LoVo (cell line): Measurements from ENCODE around the gene IPPK.

ENCODE experiments used
- DNase-seq: peaks from one replicate; pipeline ENCODE4 v3.0.0-alpha.2; 2016; ENCODE audit warnings: low spot score

The IPPK gene

DNA sequence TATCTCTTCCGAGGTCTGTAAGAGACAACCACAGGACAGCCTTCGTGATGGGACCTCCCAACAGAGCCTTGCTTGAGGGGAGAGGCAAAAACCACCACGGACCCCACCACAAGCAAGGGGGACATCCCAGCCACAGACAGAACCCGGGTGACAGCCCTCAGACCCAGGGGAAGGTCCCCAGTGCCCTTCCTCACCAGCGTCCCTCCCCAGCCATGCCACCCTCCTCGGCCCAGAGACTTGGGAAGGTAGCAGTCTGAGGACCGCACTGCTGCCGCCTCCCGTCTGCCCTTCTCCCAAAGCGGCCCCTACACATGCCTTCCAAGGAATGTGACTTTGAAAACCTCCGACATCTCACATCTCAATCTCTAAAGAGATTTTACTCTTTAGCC, 13.4 kb downstream of the IPPK start:
- DNase-seq: no peak

DNA sequence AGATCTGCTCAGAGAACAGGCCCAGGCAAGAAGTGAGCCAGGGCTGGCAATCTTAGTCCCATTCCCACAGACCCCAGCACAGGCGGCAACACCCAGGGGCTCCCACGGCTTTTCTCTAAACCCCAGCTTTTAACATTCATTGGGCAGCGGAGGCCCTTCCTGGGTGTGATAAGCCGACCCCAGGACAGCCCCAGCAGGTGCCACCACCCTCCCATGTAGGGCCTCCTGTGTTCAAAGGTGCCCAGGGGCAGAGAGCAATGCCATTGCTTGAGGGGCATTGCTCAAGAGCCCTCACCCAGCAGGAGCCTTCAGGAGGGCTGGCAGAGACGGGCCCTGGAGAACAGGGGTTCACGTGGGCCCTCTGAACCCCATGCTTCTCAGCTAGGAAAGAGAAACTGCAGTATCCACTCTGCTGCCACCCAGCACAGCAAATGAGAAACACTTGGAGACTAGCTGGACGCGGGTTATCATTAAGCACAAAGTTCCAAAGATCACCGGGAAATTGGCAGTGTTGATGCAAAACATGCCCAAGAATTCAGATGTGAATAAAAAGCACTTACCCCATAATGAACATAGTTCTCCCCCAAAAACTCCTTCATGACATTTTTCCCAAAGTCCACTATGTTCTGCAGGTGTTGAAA, 13.9 kb downstream of the IPPK start:
- no peak for DNase-seq

DNA sequence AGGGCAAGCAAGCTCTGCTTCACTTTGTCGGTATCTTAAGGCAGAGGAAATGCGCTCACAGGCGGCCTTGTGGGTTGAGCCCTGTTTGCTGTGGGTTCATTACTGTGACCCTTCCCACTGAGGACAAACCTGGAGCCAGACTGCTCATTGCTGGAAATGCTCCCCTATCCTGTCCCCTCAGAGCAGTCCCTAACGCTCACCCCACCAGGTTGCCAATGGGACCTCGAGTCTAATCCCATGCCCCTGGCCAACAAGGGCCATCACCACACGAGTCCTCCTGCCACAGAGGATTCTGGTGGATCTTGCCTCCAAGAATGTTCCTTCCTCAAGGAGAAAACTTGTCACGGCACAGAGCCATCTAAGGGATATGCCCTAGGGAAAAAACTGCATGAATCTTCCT, 14.6 kb downstream of the IPPK start:
- no peak for DNase-seq

DNA sequence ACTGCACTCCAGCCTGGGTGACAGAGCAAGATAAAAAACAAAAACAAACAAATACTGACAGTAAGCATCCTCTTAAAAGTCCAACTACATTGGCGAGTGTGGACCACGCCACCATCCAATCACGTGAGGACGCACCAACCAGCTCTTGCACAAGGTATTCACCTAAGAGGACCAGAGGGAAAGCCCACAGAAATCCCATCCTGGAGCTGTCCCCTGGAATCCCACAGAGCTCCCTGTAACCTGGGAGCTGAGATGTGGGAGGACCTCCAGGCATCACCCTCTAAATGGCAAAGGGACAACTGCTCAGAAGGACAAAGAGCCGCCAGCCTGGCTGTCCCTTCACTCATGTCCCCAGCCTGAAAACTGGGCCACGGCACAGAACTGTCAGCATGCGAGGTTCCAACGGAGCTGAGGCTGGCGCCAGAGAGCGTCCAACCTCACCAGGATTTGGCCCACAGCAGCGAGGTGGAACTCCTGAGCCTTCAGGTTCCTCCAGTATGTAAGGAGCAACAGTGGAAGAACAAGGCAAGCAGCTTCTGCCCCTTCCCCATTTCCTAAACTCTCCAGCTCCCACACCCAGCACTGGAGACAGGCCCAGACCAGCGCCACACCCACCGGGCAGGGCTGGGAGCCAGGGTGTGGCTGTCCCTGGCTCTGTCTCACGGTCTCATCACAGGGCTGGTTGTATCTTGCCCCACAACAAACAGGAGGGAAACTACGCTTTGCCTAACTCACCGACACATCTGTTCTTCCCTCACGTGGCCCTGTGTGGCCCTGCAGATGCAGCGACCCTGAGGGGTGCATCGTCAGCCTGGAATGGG, 15.2 kb downstream of the IPPK start:
- no peak for DNase-seq

DNA sequence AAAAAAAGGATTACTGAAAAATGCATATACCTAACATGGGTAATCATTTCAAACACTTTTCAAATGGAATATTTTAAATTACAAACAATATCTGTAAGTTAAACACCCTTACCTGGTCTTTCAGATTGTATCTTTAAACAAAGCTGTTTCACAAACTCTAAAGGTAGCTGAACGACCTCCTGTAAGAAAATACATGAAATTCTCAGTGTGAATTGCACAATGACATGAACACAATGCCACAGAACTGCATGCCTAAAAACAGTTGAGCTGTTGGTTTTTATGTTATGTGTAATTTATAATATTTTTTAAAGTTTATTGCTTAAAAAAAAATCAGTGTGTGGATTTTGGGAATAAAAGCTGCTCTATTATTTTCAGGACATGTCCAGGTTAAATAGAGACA, 17.5 kb downstream of the IPPK start:
- DNase-seq: no peak

DNA sequence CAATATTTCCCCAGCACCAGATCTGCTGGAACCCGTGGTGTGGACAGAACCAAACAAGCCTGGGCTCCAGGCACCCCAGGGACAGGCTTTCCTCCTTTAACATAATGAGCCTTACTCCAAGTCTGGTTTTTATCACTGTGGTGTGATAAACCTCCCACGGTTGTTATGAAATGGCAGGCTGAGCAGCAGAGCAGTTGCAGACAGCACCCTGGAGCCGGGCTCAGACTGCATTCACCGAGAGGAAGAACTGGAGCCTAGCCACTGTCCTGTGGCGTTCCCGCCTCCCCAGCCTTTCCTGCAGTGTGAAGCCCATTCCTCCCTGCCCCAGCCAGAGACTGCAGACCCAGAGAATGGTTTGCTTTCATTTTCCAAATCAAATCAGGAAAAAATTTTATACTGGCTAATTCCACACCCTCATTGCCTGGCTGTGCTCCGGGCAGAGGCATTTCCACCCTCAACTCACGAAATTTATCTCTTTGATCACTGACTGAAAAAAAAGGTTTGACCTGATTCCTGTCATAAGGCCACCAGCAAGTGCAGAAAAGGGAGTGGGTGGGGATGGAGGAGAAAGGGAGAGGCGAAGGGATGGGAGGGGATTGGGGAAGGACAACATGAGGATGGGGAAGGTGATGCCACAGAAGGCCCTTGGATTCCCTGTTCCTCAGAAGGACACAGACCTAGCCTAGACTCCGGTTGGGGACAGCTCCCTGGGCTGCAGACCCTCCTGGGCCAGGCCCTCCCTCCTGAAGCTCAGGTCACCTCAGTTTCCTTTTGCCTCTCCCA, 18.9 kb downstream of the IPPK start:
- no peak for DNase-seq

DNA sequence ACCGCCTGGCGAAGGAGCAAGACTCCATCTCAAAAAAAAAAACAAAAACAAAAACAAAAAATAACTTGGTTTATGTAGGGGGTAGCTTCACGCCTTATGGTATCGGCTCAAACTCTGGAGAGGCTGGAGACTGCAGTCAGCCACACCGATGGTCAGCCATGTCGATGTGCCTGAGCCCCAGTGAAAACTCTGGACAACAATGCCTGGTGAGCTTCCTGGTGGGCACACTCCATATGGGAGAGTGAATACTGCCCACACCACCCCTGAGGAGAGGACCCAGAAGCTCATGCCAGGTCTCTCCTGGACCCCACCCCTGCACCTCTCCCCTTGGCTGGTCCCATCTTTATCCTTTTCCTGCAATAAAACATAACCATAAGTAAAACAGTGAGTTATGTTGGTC, 19.6 kb downstream of the IPPK start:
- no peak for DNase-seq

DNA sequence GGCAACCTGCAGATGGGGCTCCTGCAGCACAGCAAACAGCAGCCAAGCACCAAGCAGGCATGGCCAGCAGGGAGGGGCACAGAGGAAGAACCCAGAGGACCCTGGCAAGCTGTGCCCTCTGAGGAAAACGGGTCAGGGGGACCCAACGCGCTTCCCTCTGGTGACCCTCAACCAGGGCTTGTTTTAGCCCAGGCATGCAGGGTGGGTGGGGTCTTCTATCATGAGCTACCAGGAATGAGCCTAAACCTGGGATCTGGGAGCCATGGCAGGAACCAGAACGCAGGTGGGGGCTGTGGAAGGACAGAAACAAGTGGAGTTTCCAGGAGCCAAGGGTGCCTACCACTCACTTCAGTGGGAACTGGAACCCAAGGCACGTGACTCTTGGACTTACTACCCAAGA, 20.9 kb downstream of the IPPK start:
- DNase-seq: no peak

DNA sequence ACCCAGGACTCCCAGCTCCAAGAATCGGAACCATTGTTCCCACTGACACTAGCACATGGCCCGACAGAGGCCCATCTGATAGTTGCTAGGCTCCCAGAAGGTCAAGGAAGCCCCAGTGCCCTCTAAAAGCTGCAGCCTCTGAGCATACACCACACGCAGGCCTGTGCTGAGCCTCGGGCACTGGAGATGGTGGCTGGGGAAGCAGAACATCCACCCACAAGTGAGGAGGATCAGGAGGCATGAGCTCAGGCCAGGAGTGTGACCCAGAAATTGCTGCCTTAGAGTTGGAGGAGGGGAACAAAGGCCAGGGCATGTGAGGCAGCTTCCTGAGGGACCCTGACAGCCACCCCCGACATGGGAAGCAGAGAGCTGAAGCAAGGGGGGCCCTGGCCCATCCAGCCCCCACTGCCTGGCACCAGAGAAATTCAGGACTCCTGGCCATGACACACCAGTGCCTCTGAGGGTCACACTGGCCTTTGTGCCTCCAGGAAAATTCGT, 21.4 kb downstream of the IPPK start:
- no peak for DNase-seq

DNA sequence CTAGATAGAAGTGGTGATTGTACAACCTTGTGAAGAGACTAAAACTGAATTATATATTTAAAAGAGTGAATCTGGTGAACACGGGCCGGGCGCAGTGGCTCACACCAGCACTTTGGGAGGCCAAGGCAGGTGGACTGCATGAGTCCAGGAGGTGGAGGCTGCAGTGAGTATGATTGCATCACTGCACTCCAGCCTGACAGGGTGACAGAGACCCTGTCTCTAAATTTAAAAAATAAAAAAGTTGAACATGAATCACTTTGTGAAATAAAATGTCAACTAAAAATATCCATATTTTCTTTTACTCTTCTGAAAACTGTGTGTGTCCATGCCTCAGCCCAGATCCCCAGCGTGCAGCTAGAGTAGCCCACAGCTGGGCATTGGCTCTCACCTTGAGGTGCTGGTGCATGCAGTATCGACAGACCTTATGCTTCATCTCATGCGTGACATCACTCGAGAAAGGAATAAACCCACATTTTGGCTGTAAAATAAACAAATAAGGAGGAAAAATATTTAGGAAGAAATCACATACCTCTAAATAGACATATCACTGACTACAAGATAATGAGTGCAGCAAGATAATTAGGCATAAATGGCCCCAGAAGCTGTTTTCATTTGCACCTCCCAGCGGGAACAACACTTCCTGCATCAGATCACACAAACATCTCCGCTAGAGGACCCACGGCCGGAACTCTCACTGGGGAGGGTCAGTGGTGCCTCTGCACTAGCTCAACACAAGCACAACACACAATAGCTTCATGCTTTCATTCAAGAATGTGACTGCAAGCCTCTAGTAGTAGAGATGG, 22.1 kb downstream of the IPPK start:
- no peak for DNase-seq

DNA sequence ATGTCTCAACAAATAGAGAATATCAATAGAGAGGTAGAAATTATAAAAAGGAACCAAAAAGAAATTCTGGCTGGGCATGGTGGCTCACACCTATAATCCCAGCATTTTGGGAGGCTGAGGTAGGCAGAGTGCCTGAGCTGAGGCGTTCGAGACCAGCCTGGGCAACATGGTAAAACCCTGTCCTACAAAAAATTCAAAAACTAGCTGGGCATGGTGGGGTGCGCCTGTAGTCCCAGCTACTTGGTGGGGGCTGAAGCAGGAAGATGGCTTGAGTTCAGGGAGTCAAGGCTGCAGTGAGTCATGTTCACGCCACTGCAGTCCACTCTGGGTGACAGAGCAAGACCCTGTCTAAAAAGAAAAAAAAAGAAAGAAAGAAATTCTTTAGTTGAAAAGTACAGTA, 24.9 kb downstream of the IPPK start:
- no peak for DNase-seq

DNA sequence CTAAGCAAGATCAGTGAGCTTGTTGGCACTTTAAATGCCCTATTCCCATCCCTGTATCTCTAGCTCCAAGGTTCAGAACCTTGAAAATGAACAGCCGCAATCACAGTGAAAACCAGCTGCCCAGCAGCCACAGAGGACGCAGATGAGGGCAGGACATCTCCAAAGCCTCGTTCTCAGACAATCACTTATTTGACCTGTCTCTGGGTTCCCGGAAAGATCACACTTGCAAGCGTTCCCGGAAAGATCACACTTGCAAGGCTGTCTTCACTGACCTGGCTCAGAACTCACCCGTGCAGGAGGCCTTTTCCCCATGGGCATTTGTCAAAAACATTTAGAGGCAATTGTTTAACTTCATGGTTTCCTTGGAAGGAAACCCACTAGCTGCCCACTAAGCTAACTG, 25.7 kb downstream of the IPPK start:
- no peak for DNase-seq

DNA sequence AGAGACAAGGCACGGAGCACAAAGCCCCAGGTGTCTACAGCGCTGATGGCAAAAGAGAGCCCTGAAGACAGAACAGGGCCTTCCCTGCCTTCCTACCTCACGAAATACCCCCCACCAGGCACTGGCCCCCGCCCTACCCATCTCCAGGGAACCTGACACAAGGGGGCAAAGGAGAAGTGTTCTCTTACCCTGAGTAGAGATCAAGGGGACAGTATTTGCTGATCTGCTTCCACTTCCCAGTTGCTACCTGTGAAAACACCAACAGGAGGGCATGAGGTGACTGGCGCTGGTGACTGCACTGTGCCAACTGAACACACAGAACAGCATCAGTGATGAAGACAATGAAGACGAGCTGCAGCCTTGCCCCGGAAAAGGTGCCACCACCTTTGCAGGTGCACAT, 27.4 kb downstream of the IPPK start:
- no peak for DNase-seq

DNA sequence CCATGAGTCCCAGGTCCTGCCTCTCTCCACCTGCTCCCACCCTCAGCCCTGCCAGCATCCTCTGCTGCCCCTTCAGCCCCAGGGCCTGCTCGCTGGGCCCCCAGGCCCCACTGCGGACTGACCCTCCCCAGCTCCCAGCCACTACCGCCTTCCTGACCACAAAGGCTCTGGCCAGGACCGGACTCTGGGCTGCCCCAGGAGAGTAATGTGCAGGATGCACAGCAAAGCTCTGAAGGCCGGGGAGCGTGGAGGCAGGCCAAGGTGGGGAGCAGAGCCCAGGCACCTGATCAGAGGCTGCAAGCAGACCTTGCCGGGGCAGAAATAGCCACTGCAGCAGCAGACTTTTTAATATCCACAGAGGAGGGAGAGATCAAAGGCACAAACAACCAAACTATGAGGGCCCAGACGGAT, 27.9 kb downstream of the IPPK start:
- no peak for DNase-seq

DNA sequence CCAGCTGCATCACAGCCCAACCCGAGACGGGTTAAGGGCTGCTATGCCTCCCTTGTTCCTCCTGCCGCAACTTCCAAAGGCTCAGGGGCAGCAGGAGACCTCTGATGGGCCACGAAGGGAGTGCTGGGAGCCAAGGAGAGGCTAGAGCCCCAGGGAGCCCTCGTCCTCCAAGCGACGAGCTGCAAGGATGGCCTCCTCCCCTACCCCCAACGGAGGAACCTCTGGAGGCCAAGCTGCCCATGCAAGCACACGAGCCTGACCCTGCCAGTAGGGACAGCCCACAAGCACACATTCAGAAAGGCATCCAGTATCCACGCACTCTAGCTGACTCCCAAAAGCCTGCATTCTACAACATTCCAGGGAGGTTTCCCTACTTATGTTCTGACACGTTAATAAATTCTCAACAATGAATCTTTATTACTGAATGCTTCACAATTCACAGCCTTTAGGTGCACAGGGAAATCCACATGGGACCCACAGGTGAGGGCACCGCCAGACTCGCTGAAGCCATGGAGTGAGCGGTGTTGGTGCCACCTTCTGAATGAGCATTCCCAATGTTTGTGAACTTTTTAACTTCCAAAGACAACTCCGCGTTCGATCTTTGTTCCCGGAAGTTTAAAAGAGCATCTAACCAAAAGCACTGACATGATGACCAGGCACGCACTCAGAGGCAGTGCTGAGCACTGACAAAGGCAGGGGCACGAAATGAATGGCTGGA, 28.7 kb downstream of the IPPK start:
- DNase-seq: no peak

DNA sequence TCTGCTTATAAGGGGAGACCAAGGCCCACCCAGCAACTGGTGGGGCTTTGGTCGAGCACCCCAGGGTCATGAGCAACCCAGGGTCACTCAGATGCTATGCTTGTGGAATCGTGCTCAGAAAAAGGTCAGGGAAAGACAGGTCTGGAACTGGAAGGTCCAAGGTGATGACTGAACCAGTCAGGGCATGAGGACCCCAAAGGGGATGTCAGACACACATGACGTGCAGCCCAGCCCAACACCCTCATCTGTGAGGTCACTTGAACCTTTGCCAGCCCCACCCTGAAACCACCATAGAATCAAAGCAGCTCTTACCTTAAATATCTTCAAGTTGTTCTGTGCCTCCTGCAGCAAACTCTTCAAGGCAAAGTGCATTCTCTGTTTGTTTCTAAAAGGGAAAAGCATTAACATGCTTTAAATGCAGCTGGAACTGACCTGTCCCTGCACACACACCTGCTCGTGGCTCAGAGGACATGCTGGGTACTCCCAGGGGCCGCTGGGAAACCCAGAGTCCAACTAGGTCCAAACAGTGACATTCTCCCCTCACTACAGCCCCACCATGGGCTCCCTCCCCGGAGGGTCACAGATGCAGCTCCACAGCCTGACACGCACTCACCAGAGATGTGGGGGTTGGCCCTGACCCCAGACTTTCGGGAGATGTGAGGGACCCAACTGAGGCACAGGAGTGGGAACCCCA, 29.4 kb downstream of the IPPK start:
- DNase-seq: no peak

DNA sequence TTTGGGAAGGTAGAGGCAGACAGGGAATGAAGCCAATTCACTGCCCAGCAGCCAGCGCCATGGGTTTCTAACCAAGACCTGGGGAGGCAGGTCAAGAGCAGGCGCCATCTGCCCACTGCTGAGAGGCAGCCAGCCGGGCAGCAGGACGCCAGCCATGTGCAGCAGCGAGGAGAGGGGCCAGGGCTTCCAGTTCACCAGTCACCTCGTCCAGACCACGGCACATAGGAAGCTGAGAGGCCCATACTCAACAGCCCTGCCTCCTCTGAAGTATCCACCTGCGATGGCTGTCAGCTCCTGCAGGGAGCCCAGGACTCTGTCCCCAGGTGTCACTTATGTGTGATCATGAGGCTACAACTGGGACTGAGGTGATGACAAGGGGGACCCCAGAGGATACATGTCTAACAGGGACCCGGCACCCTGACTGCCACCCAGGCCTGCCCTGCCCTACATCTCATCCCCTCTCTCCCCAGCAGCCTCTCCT, 30.1 kb downstream of the IPPK start:
- DNase-seq: no peak

DNA sequence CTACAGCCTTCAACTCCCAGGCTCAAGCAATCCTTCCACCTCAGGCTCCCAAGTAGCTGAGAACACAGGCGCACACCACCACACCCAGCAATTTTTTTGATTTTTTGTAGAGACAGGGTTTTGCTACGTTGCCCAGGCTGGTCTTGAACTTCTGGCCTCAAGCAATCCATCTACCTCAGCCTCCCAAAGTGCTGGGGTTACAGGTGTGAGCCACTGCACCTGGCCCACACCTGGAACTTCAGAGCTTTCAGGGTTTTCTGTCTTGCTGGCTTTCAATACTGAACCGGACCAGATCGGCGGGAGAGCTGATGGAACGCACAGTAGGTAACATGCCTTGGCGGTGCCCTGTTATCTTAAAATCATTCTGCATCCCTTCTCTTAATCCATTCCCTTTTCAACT, 30.8 kb downstream of the IPPK start:
- no peak for DNase-seq

DNA sequence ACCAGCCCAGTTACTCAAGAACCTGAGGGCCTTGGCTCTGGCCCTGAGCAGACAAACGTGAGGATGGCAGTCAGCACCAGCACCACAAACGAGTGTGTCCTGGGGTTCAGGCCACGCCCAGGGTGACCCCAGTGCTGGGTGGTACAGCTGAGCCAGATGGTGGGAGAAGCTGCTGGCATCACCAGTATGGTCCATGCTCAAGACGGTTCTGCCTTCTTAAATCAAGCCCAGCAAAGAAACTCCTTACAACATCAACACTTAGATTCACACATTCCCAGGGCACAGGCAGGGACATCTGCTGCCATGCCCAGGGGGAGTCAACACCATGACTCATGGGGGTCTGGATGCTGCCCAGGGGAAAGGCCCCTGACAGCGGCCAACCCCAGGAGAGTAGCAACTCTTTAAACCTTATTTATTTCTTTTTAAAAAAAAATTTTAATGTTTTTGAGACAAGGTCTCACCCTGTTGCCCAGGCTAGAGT, 31.3 kb downstream of the IPPK start:
- DNase-seq: no peak

DNA sequence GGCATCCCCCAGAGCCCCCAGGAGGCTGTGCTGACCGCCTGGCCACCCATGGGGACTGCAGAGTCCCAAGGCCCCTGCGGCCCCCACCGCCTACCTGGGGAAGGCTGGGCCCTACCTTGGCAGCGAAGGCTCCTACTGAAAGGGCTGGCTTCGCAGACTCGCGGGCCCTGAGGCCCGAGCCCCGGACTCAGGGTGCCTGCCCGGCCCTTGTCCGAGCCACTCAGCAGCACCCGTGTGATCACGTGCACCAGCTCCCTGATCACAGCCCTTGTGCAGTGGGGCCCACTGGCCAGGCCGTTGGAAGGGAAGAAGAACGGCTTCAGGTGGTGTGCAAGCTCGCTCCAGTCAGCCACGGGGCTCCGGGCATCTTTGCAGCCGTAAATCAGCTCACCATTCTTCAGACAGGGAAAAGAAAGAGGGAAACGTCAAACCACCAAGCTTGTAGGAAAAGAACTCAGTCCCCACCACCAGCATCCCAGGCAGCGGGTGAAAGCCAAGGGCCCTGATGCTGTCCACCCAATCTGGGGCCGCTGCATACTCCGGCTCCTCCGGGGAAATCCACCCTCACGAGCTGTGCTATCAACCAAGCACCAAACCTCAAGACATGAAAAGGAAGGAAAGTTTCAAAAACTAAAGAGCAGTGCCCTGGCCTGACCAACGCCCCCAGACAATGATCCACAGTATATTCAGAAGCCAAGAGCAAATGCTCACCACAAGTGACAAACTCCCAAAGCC, 31.9 kb downstream of the IPPK start:
- no peak for DNase-seq
